Dedifferentiated amniotic fluid mesenchymal stem cell (primary cell): Measurements from ENCODE around the gene SAMD14.

ENCODE experiments used
- DNase-seq: peaks from one replicate; pipeline ENCODE4 v3.0.0-alpha.2; 2016; ENCODE audit errors: extremely low spot score

The SAMD14 gene

DNA sequence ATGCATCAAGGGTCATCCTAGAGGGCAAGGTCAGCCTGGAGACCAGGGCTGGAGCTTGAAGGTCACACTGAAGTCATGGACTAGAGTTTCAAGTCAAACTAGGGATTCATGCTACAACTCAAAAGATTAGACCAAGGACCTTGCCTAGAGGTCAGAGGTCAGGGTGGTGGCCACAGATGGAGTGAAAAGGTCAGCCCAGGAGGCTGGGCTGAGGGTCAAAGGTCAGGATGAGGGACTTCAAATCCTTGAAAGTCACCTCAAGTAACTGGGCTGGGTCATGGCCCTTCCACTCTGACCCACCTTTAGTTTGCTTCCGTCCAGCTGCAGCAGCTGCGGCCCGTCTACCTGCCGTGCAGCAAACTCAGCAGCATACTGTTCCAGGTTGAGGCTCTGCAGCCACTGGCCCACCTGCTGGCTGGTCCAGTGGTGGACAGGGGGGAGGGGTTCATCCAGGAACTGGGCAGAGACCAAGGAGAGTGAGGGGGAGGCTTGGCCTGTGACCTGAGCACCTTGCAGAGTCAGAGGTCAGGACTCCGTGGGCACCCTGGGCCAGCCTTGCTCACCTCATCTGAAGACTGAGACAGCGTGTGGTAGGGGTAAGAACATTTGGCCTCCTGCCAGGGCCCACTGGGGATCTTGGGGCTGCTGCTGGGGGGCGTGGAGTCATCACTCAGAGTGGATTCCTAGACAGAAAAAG is 16.2 kb downstream of the SAMD14 start:
- DNase-seq, result no peak

GRCh38 chr17:50112694-50113093 is 17.3 kb downstream of the SAMD14 start:
- no peak for DNase-seq

DNA sequence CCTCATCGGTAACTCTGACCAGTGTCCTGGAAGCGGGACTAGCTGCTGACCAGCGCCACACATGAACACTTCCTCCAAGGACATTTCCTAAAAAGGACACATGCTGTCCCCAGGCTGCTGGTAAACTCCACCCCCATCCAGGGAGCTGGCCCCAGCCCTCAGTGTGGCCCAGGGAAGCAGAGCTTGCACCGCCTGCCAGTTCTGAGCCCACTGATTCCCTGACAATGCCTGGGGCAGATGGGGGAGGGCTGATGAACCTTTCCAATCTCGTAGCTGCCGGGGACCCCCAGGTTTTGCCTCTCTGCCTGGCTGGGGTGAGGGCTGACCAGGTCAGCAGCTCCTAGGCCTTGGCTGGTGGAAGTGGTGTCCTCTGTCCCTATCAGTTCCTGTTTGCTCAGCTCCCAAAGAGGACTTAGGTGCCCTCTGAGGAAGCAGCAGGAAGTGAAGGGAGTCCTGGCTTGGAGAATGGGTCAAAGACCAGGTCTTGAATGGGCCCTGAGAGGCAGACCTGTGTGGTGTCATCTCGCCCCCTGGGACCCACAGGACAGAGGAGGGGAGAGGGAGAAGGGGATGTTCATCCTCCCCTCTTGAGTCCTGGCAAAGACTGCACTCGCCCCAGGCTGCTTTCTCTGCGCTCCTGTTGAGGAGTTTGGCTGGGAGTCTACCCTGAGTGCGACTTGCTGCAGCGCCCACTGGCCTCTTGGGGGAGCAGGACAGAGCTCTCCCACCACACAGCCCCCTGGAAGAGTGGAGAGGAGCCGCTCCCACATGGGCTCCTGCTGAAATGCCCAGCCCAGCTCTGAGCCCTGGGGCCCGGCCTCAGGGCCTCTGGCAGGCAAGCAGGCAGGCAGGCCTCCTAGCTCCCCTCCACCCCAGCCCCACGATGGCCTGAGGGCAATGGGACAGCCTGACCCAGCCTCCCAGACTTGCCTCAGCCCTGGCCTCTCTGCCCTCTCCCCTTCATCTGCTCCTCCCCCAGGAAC is 18.0 kb downstream of the SAMD14 start:
- DNase-seq, result no peak

DNA sequence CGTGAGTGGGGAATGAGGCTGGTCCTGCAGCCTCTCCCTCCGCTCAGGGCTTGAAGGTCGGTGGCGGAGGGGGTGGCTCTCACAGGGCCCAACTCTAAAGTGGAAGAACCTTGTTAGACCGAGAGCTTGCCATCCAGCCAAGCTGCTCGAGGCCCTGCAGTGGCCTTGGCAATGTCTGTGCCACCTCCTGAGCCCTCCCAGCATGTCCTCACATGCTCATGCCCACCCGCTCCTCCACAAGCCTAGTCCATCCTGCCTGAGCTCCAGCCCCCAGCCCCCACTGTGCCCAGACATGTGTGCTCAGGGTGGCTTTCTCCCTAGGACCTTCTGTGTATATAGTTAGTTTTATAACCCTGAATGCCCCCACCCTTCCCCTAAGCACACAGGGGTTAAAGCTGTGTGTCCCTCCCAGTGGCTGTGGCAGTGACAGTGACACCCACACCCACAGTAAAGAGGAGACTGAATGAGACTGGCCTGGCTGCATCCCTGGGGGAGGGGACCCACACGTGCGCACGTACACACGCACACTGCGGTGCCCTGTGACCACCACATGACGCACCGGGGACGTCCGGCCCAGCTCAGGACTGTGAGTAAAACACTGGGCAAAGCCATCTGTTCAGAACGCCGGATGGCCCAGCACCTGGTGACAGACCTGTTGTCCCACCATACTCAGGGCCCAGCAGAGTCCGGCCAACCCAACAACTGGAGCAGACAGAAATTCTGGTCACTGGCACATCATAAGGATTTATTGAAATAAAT is 19.2 kb downstream of the SAMD14 start:
- DNase-seq, result no peak

GRCh38 chr17:50109785-50110184 is 20.2 kb downstream of the SAMD14 start:
- no peak for DNase-seq

GRCh38 chr17:50109207-50109606 is 20.8 kb downstream of the SAMD14 start:
- no peak for DNase-seq

- DNase-seq, result no peak
These were observed 21.4 kb downstream of the SAMD14 start for GRCh38 chr17:50108556-50108955.

DNA sequence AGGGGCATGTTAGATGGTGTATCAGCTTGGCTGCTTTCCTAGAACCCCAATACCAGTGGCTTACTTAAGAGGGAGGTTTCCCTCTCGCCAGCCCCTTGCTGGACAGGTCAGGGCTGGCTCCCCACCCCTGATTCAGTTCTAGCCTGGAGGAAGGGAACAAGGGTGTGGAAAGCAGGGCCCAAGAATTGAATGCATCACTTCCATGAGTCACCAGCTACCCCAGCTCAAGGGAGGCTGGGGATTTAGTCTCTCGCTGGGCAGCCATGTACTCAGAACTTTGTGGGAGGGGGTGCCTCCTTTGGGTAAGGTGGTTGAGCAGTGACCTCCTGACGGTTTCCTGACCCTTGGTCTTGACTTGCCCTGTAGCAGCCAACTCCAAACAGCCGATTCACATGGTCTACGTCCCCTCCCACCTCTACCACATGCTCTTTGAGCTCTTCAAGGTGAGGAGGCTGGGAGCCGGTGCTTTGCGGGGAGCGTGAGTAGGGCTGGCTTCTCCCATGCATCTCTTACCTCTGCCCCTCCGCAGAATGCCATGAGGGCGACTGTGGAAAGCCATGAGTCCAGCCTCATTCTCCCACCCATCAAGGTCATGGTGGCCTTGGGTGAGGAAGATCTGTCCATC is 22.1 kb downstream of the SAMD14 start:
- DNase-seq, result peak; percentile 31

DNA sequence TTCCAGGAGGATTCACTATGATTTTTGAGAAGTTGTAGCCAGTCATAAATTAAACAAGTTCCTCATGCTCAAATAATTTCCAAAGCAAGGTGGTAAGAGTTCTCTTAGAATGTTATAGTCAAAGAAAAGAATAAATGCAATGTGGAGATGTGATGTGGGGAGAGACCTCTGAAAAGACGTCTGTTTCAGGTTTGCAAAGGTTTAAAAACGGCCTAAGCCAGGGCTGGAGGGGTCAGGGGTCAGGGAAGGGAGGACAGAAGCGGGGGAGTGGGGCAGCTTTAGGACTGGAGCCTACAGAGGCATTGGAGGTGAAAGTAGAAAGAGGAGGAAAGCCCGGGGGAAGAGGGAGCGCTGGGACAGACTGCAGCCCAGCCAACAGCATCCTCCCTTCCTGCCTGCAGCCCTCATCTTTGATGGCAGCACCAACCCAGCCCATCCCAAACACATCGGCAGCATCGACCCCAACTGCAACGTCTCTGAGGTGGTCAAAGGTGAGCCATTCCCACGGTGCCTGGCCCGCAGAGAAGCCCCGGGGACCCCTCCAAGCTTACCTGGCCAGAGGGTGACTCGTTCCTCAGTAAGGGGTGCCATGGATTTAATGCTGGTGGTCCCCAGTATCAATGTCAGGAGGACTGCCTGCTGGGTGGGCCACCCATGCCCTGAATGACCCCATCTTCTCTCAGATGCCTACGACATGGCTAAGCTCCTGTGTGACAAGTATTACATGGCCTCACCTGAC is 23.4 kb downstream of the SAMD14 start:
- DNase-seq, result no peak

DNA sequence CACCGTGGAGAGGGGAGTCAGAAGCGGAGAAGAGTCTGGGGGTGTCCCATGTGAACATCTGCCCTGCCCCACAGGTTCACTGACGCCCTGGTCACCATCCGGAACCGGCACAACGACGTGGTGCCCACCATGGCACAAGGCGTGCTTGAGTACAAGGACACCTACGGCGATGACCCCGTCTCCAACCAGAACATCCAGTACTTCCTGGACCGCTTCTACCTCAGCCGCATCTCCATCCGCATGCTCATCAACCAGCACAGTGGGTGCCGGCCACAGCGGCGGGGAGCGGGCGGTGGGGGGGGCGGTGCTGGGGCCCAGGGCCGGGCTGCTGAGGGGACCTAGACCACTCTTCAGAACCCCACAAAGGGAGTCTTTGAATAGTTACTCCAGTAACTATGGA is 24.1 kb downstream of the SAMD14 start:
- DNase-seq, result no peak

- no peak for DNase-seq
These were observed 26.0 kb downstream of the SAMD14 start for GRCh38 chr17:50103941-50104340.

DNA sequence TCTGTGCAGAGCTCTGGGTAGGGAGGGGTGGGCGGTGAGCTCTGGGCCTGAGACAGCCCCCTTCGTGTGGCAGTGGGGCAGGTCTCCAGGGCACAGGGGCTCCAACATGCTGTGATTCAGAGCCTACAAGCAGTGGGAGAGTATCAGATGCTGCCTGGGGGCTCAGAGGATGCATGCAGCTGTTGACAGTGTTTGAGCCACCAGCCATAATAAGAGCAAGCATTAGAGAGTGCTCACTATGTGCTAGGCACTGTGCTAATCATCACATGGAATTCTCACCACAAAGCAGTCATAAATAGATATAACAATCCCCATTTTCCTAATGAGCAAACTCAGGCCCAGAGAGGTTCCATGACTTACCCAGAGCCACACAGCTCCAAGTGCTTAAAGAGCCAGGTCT is 26.7 kb downstream of the SAMD14 start:
- no peak for DNase-seq

- no peak for DNase-seq
These were observed 27.6 kb downstream of the SAMD14 start for GRCh38 chr17:50102164-50102991.

GRCh38 chr17:50101346-50102163 is 28.4 kb downstream of the SAMD14 start:
- no peak for DNase-seq

- DNase-seq, result no peak
These were observed 29.0 kb downstream of the SAMD14 start for GRCh38 chr17:50100921-50101345.

- DNase-seq, result no peak
These were observed 29.5 kb downstream of the SAMD14 start for GRCh38 chr17:50100480-50100883.

- DNase-seq, result no peak
These were observed 31.0 kb downstream of the SAMD14 start for GRCh38 chr17:50099003-50099402.

- DNase-seq, result no peak
These were observed 31.4 kb downstream of the SAMD14 start for GRCh38 chr17:50098583-50098982.

DNA sequence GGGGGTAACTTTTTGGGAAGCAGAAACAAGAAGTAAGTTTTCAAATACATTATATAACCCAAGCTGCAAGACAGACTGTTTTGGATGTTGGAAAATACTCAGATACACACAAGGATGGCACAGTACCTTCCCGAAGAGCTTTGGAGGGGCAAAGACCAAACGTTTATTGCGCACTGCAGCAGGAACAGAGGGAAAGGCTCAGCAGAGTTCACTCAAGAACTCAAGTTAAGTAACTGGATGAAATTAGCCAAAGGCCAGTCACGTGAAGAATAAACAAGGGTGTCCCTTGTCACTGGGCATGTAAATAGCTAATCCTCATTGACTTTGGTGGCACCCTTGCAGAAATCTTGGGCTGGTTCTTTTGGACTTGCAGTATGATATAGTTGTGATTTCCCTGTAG is 32.0 kb downstream of the SAMD14 start:
- DNase-seq, result no peak
